PC-3 (cell line): ENCODE data around the gene FECH. TPM values are rescaled to one million over a fixed set of nuclear protein-coding genes. Genes with fewer than 3 reads are reported as not detected.

Source experiments
- ATAC-seq: fragments of 200-7000 bp; cut with Tn5 transposase; 2 replicates; pipeline ENCODE4 v1.9.1; 2020; ENCODE audit warnings: mild to moderate bottlenecking, moderate library complexity
- BruUV-seq: library from RNA; stranded (reverse); fragments of 400-500 nt; replicated peaks from 2 replicates; lab custom pipeline; 2021; lab: Mats Ljungman, UMichigan
- CTCF ChIA-PET: fragments of 300-600 bp; sonication (Branson Sonifier 250); formaldehyde crosslinking; loops from one replicate; lab custom pipeline; 2022; ENCODE audit warnings: antibody characterized with exemption; lab: Charles Lee
- POLR2A ChIA-PET: fragments of 300-600 bp; sonication (Branson Sonifier 250); formaldehyde crosslinking; loops from one replicate; lab custom pipeline; 2022; ENCODE audit warnings: antibody characterized with exemption; ENCODE audit not compliant: unreplicated experiment; lab: Charles Lee
- DNase-seq: peaks from one replicate; pipeline ENCODE4 v3.0.0-alpha.2; 2015
- H2AFZ ChIP-seq: fragments of 300-600 bp; sonication (generic); 2 replicates; pipeline ENCODE4 v1.6.0; 2016; ENCODE audit warnings: antibody characterized with exemption, low read length
- H3F3A ChIP-seq: fragments of 300-600 bp; sonication (generic); one replicate; pipeline ENCODE4 v1.6.0; 2017; ENCODE audit warnings: antibody characterized with exemption, low read length, control low read depth, mild to moderate bottlenecking; ENCODE audit not compliant: unreplicated experiment
- H3K27ac ChIP-seq: fragments of 300-600 bp; sonication (generic); 2 replicates; pipeline ENCODE4 v1.5.1; 2016; ENCODE audit warnings: mild to moderate bottlenecking, low read length
- H3K27me3 ChIP-seq: fragments of 300-600 bp; sonication (generic); 2 replicates; pipeline ENCODE4 v1.6.1; 2016; ENCODE audit warnings: low read length, mixed read lengths
- H3K36me3 ChIP-seq: fragments of 300-600 bp; sonication (generic); 2 replicates; pipeline ENCODE4 v1.6.1; 2016; ENCODE audit warnings: low read depth, mixed run types, low read length, mixed read lengths
- H3K4me1 ChIP-seq: fragments of 300-600 bp; sonication (generic); 2 replicates; pipeline ENCODE4 v1.5.1; 2016; ENCODE audit warnings: low read length; ENCODE audit not compliant: insufficient read depth
- H3K4me2 ChIP-seq: fragments of 300-600 bp; sonication (generic); 2 replicates; pipeline ENCODE4 v1.6.0; 2016; ENCODE audit warnings: low read length
- H3K4me3 ChIP-seq: fragments of 300-600 bp; sonication (generic); 2 replicates; pipeline ENCODE4 v1.5.1; 2016; ENCODE audit warnings: mild to moderate bottlenecking, low read length, mixed read lengths
- H3K79me2 ChIP-seq: fragments of 300-600 bp; sonication (generic); 2 replicates; pipeline ENCODE4 v1.6.1; 2017; ENCODE audit warnings: low read length, mixed read lengths
- H3K9ac ChIP-seq: fragments of 300-600 bp; sonication (generic); 2 replicates; pipeline ENCODE4 v1.6.0; 2016; ENCODE audit warnings: mild to moderate bottlenecking, low read length
- H3K9me2 ChIP-seq: fragments of 300-600 bp; sonication (generic); replicated peaks from 2 replicates; pipeline ENCODE4 v1.6.1; 2016; ENCODE audit warnings: mixed run types, low read length, mixed read lengths
- H3K9me3 ChIP-seq: fragments of 300-600 bp; sonication (generic); 2 replicates; pipeline ENCODE4 v1.6.1; 2016; ENCODE audit warnings: low read length, mixed read lengths
- H4K20me1 ChIP-seq: fragments of 300-600 bp; sonication (generic); 2 replicates; pipeline ENCODE4 v1.6.1; 2016; ENCODE audit warnings: low read length, mixed read lengths
- EZH2 ChIP-seq: fragments of 300-600 bp; sonication (generic); IDR thresholded peaks from one replicate; pipeline ENCODE4 v1.6.1; 2017; ENCODE audit warnings: antibody characterized with exemption, mild to moderate bottlenecking, low read length; ENCODE audit not compliant: unreplicated experiment
- EZH2phosphoT487 ChIP-seq: fragments of 300-600 bp; sonication (generic); IDR thresholded peaks from 2 replicates; pipeline ENCODE4 v1.6.1; 2018; ENCODE audit warnings: mild to moderate bottlenecking, antibody characterized with exemption, low read length, borderline replicate concordance
- intact Hi-C: fragments of 100-400 bp; cut with micrococcal nuclease; formaldehyde crosslinking; loops from 2 replicates; pipeline ENCODE4 v1.9.0; 2023
- total RNA-seq: library from RNA; depleted of rRNA; stranded (reverse); fragments of >200 nt; gene quantifications from 2 replicates; pipeline ENCODE4 v1.2.3, GENCODE V29; 2014
- TF ChIP-seq, protein P1 (sequence below): fragments of 300-600 bp; sonication (generic); conservative IDR thresholded peaks from 2 replicates; pipeline ENCODE4 v1.5.1; 2017; ENCODE audit warnings: antibody characterized with exemption, low read depth, mild to moderate bottlenecking, low read length

Gene FECH
- total RNA-seq, 1 experiment from 2014 or later, result 136 TPM

DNA sequence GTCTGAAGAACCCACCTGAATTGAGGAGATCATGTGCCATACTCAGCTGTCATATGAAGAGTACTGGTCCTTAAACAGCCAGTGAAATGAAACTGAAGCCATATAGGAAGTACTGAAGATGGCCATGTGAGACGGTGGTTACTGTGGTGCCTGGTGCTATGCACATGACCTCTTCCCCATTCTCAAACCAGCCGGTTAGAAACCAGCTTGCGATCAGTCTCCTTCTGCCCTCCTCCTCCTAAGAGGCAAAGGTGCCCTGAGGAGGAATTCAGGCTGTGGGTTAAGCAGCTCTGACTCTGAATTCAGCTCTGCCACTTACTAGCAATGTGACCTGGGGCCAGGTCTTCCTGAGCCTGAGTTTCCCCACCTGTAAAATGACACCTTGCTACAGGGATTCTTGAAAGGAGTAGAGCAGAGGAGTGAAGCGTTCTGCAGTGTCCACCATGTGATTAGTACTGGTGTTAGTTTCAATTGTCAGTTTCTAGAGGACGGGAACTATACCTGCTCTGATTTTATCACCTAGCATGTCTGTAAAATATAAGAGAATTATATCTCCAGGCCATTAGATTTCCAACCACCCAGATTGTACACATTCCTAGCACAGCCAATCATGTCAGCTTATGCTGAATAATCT is 5.1 kb downstream of the FECH start:
- ATAC-seq, result no peak
- no peak overlapping the region for H3K4me2 ChIP-seq
- POLR2A ChIA-PET, result no interaction called here

DNA sequence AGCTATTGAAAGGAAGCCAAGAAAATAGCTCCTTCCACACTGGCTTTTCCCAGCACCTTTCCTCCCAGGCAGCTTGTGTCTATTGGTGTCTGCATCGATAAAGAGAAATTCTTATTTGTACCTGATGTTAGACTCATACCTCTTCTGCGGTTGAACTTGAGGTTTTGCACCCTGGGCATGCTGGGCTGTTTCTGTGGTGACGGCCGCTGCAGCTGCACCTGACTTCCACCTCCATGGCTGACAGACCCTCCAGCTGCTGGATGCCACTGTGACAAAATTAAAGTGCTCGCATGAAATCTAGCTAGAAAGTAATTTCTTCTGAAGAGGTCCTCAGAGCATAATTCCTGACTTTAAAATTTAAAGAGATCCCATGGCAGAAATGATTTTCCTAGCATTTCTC is 6.6 kb downstream of the FECH start:
- Histone ChIP-seq H3K36me3 (no peaks in the 10 kb centered on the region; the same call in 1 of the 2 replicates), H3K9me3 (no peaks in the 10 kb centered on the region), H3K4me1 (peaks cover 8% of the 10 kb centered on the region), H3K27ac (no peak overlapping the region), H3K9me2 (no peaks in the 10 kb centered on the region), H2AFZ (no peak overlapping the region), H4K20me1 (no peaks in the 10 kb centered on the region), H3K27me3 (no peaks in the 10 kb centered on the region), H3F3A (no peaks in the 10 kb centered on the region), H3K79me2 (peaks cover 9% of the 10 kb centered on the region), H3K4me2 (no peak overlapping the region), H3K9ac (no peak overlapping the region), H3K4me3 (no peak overlapping the region)
- ChIA-PET CTCF (no interaction called here), POLR2A (no interaction called here)
- DNase-seq (no peak), ATAC-seq (no peak)
- no peak for TF ChIP-seq EZH2
- TF ChIP-seq EZH2phosphoT487, result no peak
- TF ChIP-seq, protein P1, sequence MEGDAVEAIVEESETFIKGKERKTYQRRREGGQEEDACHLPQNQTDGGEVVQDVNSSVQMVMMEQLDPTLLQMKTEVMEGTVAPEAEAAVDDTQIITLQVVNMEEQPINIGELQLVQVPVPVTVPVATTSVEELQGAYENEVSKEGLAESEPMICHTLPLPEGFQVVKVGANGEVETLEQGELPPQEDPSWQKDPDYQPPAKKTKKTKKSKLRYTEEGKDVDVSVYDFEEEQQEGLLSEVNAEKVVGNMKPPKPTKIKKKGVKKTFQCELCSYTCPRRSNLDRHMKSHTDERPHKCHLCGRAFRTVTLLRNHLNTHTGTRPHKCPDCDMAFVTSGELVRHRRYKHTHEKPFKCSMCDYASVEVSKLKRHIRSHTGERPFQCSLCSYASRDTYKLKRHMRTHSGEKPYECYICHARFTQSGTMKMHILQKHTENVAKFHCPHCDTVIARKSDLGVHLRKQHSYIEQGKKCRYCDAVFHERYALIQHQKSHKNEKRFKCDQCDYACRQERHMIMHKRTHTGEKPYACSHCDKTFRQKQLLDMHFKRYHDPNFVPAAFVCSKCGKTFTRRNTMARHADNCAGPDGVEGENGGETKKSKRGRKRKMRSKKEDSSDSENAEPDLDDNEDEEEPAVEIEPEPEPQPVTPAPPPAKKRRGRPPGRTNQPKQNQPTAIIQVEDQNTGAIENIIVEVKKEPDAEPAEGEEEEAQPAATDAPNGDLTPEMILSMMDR, result no peak
- BruUV-seq, result no TSS peak
- intact Hi-C loops, result no loop called here

More for the DNA sequence above, 5.1 kb downstream of the FECH start:
- no peak overlapping the region for H3K4me3 ChIP-seq
- H3K9ac ChIP-seq, result no peak overlapping the region
- H3K79me2 ChIP-seq, result peaks cover 21% of the 10 kb centered on the region
- TF ChIP-seq, protein P1, result no peak
- TF ChIP-seq EZH2phosphoT487 (no peak), EZH2 (no peak)
- CTCF ChIA-PET, result no interaction called here
- intact Hi-C loops, result no loop called here
- H3K4me1 ChIP-seq, result peaks cover 15% of the 10 kb centered on the region
- no peaks in the 10 kb centered on the region for H3F3A ChIP-seq
- H3K9me3 ChIP-seq, result no peaks in the 10 kb centered on the region
- no peaks in the 10 kb centered on the region for H4K20me1 ChIP-seq
- H3K36me3 ChIP-seq, result no peaks in the 10 kb centered on the region; the same call in 1 of the 2 replicates
- BruUV-seq, result no TSS peak
- no peak for DNase-seq
- H3K9me2 ChIP-seq, result no peaks in the 10 kb centered on the region
- no peaks in the 10 kb centered on the region for H3K27me3 ChIP-seq
- no peak overlapping the region for H2AFZ ChIP-seq
- H3K27ac ChIP-seq, result no peak overlapping the region

DNA sequence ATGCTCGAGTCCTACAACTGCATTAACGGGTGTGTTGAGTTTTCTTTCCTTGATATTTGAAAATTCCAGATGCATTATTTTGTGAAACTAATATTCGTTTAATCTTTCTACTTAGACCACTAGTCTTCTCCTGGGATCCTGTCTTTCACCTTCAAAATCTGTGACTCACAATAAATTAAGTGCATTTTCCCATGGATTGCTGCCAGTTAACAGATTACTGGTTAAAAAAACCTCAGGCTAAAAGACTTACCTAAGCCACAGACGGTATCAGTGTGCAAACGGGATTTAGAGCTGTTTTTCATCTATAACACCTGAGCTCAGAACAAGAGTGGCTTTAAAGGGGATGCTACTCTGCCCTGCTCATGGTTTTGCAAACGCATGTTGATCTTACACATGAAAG is 10.2 kb downstream of the FECH start:
- POLR2A ChIA-PET, result no interaction called here
- intact Hi-C loops, result no loop called here
- Histone ChIP-seq H3K9me3 (no peaks in the 10 kb centered on the region), H3K27me3 (no peaks in the 10 kb centered on the region), H2AFZ (no peak overlapping the region), H3K4me1 (no peaks in the 10 kb centered on the region), H3K36me3 (peaks cover 3% of the 10 kb centered on the region; the same call in 1 of the 2 replicates), H3K4me2 (no peak overlapping the region), H3K79me2 (no peaks in the 10 kb centered on the region), H3K9me2 (no peaks in the 10 kb centered on the region), H4K20me1 (no peaks in the 10 kb centered on the region), H3K4me3 (no peak overlapping the region), H3K9ac (no peak overlapping the region), H3K27ac (no peak overlapping the region), H3F3A (no peaks in the 10 kb centered on the region)
- no TSS peak for BruUV-seq
- TF ChIP-seq, protein P1, result no peak
- TF ChIP-seq EZH2phosphoT487 (no peak), EZH2 (no peak)
- ATAC-seq (no peak), DNase-seq (peak; percentile 7)
- CTCF ChIA-PET, result no interaction called here
